Esophagus squamous epithelium (tissue), 4 donors: ENCODE data around the gene SH3PXD2B.

ENCODE experiments used
- POLR2A ChIP-seq, 4 donors: fragments of 450-650 bp; IDR thresholded peaks; one replicate each; pipeline ENCODE4 v1.6.1; 2017; ENCODE audit warnings: antibody characterized with exemption in 4 of 4, mild to moderate bottlenecking in 4 of 4, moderate library complexity in 3 of 4
- TF ChIP-seq, protein P1 (sequence below), 6 experiments: fragments of 450-650 bp in 4 of 6; fragments of 200-600 bp in 2 of 6; sonication (generic) in 2 of 6; IDR thresholded peaks; one replicate each; pipeline ENCODE4 v1.5.1; 2016 to 2019; ENCODE audit warnings: antibody characterized with exemption in 6 of 6, mild to moderate bottlenecking in 4 of 6, moderate library complexity in 4 of 6

DNA sequence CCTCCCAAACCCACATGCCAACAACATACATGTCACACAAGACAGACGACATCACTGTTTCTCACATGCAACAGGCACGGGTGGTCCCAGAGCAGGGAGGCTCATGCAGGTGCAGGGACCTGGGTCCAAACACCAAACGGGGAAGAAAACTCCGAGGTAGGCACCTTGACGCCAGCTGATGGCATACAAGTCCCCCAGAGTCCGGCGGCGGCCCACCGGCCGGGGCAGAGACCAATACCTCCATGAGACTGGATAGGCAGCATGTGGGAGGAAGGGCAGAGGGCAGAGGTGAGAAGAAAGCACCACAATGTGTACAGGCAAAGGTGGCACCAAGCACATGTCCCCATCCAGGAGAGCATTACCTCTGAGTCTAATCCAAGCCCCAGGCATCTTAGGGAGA lies 97.8 kb downstream of the SH3PXD2B start:
- TF ChIP-seq, protein P1, sequence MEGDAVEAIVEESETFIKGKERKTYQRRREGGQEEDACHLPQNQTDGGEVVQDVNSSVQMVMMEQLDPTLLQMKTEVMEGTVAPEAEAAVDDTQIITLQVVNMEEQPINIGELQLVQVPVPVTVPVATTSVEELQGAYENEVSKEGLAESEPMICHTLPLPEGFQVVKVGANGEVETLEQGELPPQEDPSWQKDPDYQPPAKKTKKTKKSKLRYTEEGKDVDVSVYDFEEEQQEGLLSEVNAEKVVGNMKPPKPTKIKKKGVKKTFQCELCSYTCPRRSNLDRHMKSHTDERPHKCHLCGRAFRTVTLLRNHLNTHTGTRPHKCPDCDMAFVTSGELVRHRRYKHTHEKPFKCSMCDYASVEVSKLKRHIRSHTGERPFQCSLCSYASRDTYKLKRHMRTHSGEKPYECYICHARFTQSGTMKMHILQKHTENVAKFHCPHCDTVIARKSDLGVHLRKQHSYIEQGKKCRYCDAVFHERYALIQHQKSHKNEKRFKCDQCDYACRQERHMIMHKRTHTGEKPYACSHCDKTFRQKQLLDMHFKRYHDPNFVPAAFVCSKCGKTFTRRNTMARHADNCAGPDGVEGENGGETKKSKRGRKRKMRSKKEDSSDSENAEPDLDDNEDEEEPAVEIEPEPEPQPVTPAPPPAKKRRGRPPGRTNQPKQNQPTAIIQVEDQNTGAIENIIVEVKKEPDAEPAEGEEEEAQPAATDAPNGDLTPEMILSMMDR (IDR thresholded peaks at IDR 0.05) = no peak
- TF ChIP-seq POLR2A (IDR thresholded peaks at IDR 0.05) = no peak
